ENCODE measurements around the gene HABP4. TPM values are rescaled to one million over a fixed set of nuclear protein-coding genes. Genes with fewer than 3 reads are reported as not detected.

HABP4 gene
- total RNA-seq, 3 donors from 2014 or later (not counting 1 experiment from before 2014, with no cell fraction given): 3.0 to 3.9 (median 3.6) TPM

- Mint-ChIP-seq H3K36me3 (no peaks in the 10 kb centered on the region), H3K27me3 (ENCODE audit: low read depth in 2 of 2) (peaks cover 4 to 11% of the 10 kb centered on the region in 2 donors), H3K9me3 (no peaks in the 10 kb centered on the region), H3K4me3 (no peak overlapping the region), H3K4me1 (no peaks in the 10 kb centered on the region), H3K27ac (no peak overlapping the region)
- Histone ChIP-seq H3K9me3 (ENCODE audit: control insufficient read depth, insufficient read depth, low read length) (no peaks in the 10 kb centered on the region), H3K4me3 (ENCODE audit: low read length) (no peak overlapping the region), H3K4me1 (ENCODE audit: control insufficient read depth, insufficient read depth, low read length) (no peaks in the 10 kb centered on the region), H3K27me3 (ENCODE audit: control insufficient read depth, insufficient read depth, low read length) (no peaks in the 10 kb centered on the region), H3K36me3 (ENCODE audit: control insufficient read depth, insufficient read depth, low read length) (no peaks in the 10 kb centered on the region), H3K27ac (ENCODE audit: low read length) (no peak overlapping the region)
- TF ChIP-seq CTCF (IDR thresholded peaks at IDR 0.05): no peak
- WGBS (ENCODE audit: insufficient coverage): 93% methylated on average over 11 of the region's 11 CpGs
- ATAC-seq: no peak
- DNase-seq: no peak
- intact Hi-C loops (cut with micrococcal nuclease): no loop called here
Observed at GRCh38 chr9:96503918-96504317, 53.9 kb downstream of the HABP4 start.

GRCh38 chr9:96505316-96505991 lies 55.5 kb downstream of the HABP4 start:
- 86% methylated on average over 13 of the region's 13 CpGs for WGBS (ENCODE audit: insufficient coverage)
- intact Hi-C loops (cut with micrococcal nuclease): no loop called here

DNA sequence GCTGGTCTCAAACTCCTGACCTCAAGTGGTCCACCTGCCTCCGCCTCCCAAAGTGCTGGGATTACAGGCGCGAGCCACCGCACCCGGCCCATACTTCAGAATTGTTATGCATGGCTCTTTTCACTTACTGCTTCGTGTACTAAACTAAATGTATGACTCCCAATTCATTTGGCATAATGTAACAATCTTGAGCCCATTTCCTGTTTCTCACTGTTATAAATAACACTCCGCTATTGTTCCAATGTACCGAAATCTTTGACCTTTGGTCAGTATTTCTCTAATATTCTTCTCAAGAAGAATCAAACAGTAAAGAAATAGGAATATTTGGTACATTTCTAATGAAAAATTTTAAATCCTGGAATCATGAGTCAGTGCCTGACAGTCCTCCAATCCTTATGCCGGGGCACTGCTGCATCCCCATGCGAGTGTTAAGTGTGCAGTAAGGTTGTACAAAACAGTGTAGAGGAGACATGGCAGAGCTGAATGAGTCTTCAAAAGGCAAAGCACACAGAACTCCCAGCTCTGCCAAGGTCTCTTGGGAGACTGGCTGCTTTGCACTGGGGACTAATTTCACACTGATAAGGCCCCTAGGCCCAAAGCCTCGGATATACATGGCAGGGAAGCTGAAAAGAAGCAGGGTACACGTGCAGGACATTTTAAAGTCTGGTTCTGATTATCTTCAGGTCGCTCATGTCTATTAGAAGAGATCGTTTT lies 58.4 kb downstream of the HABP4 start:
- Histone ChIP-seq H3K4me3 (ENCODE audit: low read length) (no peak overlapping the region), H3K27me3 (ENCODE audit: control insufficient read depth, insufficient read depth, low read length) (no peaks in the 10 kb centered on the region), H3K9me3 (ENCODE audit: control insufficient read depth, insufficient read depth, low read length) (no peaks in the 10 kb centered on the region), H3K36me3 (ENCODE audit: control insufficient read depth, insufficient read depth, low read length) (no peaks in the 10 kb centered on the region), H3K4me1 (ENCODE audit: control insufficient read depth, insufficient read depth, low read length) (no peaks in the 10 kb centered on the region), H3K27ac (ENCODE audit: low read length) (no peak overlapping the region)
- no peak for DNase-seq
- no peak overlapping the region for H3K4me3 Mint-ChIP-seq
- peaks cover 4 to 6% of the 10 kb centered on the region in 2 donors for H3K27me3 Mint-ChIP-seq (ENCODE audit: low read depth in 2 of 2)
- H3K4me1 Mint-ChIP-seq: no peaks in the 10 kb centered on the region
- no peak overlapping the region for H3K27ac Mint-ChIP-seq
- no peaks in the 10 kb centered on the region for H3K36me3 Mint-ChIP-seq
- WGBS (ENCODE audit: insufficient coverage): 93% methylated on average over 13 of the region's 14 CpGs
- TF ChIP-seq CTCF (IDR thresholded peaks at IDR 0.05): no peak
- no peak for ATAC-seq
- intact Hi-C loops (cut with micrococcal nuclease): no loop called here
- H3K9me3 Mint-ChIP-seq: no peaks in the 10 kb centered on the region

More at GRCh38 chr9:96505316-96505991, 55.5 kb downstream of the HABP4 start:
- Mint-ChIP-seq H3K36me3 (no peaks in the 10 kb centered on the region), H3K4me3 (no peak overlapping the region), H3K27me3 (ENCODE audit: low read depth in 2 of 2) (peaks cover 4 to 11% of the 10 kb centered on the region in 2 donors), H3K9me3 (no peaks in the 10 kb centered on the region), H3K4me1 (no peaks in the 10 kb centered on the region), H3K27ac (no peak overlapping the region)
- Histone ChIP-seq H3K27me3 (ENCODE audit: control insufficient read depth, insufficient read depth, low read length) (no peaks in the 10 kb centered on the region), H3K36me3 (ENCODE audit: control insufficient read depth, insufficient read depth, low read length) (no peaks in the 10 kb centered on the region), H3K4me3 (ENCODE audit: low read length) (no peak overlapping the region), H3K27ac (ENCODE audit: low read length) (no peak overlapping the region), H3K4me1 (ENCODE audit: control insufficient read depth, insufficient read depth, low read length) (no peaks in the 10 kb centered on the region), H3K9me3 (ENCODE audit: control insufficient read depth, insufficient read depth, low read length) (no peaks in the 10 kb centered on the region)
- no peak for TF ChIP-seq CTCF (IDR thresholded peaks at IDR 0.05)
- DNase-seq: no peak
- no peak for ATAC-seq
